Ovary (tissue), 3 donors: ENCODE measurements around the gene TOMM20.

Source experiments
- EP300 ChIP-seq: sonication (generic); formaldehyde crosslinking; IDR thresholded peaks from one replicate; pipeline ENCODE4 v1.6.1; 2017; ENCODE audit warnings: antibody characterized with exemption
- POLR2A ChIP-seq: fragments of 450-650 bp; IDR thresholded peaks from one replicate; pipeline ENCODE4 v1.6.1; 2017; ENCODE audit warnings: antibody characterized with exemption, mild to moderate bottlenecking, moderate library complexity
- TF ChIP-seq, protein P1 (sequence below), 3 donors: fragments of 450-650 bp in 2 of 3; fragments of 200-600 bp in 1 of 3; IDR thresholded peaks; one replicate each; pipeline versions ENCODE4 v1.5.1 to v1.8.0; 2016 to 2022; ENCODE audit warnings: antibody characterized with exemption in 3 of 3, mild to moderate bottlenecking in 1 of 3
- donor health status: DM: no; HTN: no; CAD: no.

DNA sequence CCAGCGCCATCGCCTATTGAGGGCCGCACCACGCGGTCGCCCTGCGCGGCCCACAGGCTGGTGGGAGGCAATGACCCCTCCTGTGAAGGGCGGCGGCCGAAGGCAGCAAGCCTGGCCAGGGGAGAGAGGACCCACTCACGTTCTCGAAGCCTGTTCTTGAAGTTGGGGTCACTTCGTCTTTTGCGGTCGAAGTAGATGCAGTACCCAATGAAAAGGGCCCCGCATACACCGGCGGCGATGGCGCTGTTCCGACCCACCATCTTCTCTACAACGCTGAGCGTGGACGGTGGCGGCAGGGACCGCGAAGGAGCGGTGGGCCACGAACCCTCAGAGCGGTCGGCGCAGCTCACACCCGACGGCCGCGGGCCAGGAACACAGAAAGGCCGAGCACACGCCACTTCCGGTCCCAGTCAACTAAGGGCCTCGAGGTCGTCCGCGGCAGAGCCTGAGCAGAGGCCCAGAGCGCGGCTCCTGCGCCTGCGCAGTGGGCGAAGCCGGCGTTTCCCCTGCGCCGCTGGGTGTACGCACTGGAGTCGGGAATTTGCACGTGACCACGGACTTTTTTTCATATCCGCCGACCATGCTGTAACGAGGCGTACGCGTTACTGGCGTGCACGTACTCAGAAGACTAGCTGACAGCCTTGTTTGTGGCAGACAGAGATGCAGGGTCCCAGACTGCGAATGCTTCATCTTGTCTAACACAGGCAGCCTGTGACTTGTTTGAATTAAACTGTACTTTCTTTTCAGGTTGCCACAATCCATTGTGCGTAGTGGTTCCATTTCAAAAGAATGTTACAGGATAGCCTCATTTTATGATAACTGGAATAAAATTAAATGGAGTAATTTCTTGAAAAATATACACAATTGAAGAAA is at the start of gene TOMM20:
- TF ChIP-seq, protein P1, sequence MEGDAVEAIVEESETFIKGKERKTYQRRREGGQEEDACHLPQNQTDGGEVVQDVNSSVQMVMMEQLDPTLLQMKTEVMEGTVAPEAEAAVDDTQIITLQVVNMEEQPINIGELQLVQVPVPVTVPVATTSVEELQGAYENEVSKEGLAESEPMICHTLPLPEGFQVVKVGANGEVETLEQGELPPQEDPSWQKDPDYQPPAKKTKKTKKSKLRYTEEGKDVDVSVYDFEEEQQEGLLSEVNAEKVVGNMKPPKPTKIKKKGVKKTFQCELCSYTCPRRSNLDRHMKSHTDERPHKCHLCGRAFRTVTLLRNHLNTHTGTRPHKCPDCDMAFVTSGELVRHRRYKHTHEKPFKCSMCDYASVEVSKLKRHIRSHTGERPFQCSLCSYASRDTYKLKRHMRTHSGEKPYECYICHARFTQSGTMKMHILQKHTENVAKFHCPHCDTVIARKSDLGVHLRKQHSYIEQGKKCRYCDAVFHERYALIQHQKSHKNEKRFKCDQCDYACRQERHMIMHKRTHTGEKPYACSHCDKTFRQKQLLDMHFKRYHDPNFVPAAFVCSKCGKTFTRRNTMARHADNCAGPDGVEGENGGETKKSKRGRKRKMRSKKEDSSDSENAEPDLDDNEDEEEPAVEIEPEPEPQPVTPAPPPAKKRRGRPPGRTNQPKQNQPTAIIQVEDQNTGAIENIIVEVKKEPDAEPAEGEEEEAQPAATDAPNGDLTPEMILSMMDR (IDR thresholded peaks at IDR 0.05) = peak in 1 of 3 donors; percentile 19
- TF ChIP-seq EP300 = no peak
- peak; percentile 64 for TF ChIP-seq POLR2A
